Glutamatergic neuron (in vitro differentiated cells): ENCODE measurements around the gene KHDC1. TPM values are rescaled to one million over a fixed set of nuclear protein-coding genes. Genes with fewer than 3 reads are reported as not detected.
"Not testable (repeated sequence)": the region's sequence is repeated elsewhere in the genome, so short reads cannot be mapped to it uniquely, and the experiment has no call there.

Experiments used
- DNase-seq: peaks from one replicate; pipeline ENCODE4 v3.0.0; 2022
- H3K27ac Mint-ChIP-seq: one replicate; pipeline ENCODE4 v1.8.0; 2020; ENCODE audit warnings: mild to moderate bottlenecking, mixed read lengths, inconsistent platforms; ENCODE audit not compliant: unreplicated experiment
- H3K27me3 Mint-ChIP-seq: one replicate; pipeline ENCODE4 v1.8.0; 2020; ENCODE audit warnings: mild to moderate bottlenecking, moderate library complexity, mixed read lengths, inconsistent platforms; ENCODE audit not compliant: unreplicated experiment
- H3K36me3 Mint-ChIP-seq: one replicate; pipeline ENCODE4 v1.8.0; 2020; ENCODE audit warnings: mild to moderate bottlenecking, mixed read lengths, inconsistent platforms; ENCODE audit not compliant: unreplicated experiment
- H3K4me1 Mint-ChIP-seq: one replicate; pipeline ENCODE4 v1.8.0; 2020; ENCODE audit warnings: mild to moderate bottlenecking, low read depth, mixed read lengths, inconsistent platforms; ENCODE audit not compliant: unreplicated experiment
- H3K4me3 Mint-ChIP-seq: one replicate; pipeline ENCODE4 v1.8.0; 2020; ENCODE audit warnings: mild to moderate bottlenecking, mixed read lengths, inconsistent platforms; ENCODE audit not compliant: unreplicated experiment
- H3K9me3 Mint-ChIP-seq: one replicate; pipeline ENCODE4 v1.8.0; 2020; ENCODE audit warnings: mild to moderate bottlenecking, moderate library complexity, mixed read lengths, inconsistent platforms; ENCODE audit not compliant: unreplicated experiment
- CTCF ChIP-seq: fragments of 200-600 bp; sonication (generic); IDR thresholded peaks from one replicate; pipeline ENCODE4 v1.5.0; 2021; ENCODE audit not compliant: partially characterized antibody, unreplicated experiment
- total RNA-seq: library from RNA; stranded (reverse); fragmentation: NEBNext Ultra II Directional; extraction: Animal tissue kit (Norgen Biotek cat#: 25700); gene quantifications from one replicate; pipeline ENCODE4 v1.2.1, GENCODE V29; 2021; ENCODE audit not compliant: unreplicated experiment

The KHDC1 gene
- total RNA-seq, 1 donor from 2014 or later = 5.8 TPM

- TF ChIP-seq CTCF = no peak
- H3K27me3 Mint-ChIP-seq = no peaks in the 10 kb centered on the region
- no peak overlapping the region for H3K4me3 Mint-ChIP-seq
- no peak overlapping the region for H3K27ac Mint-ChIP-seq
- H3K4me1 Mint-ChIP-seq = no peaks in the 10 kb centered on the region
- no peaks in the 10 kb centered on the region for H3K9me3 Mint-ChIP-seq
- no peak for DNase-seq
- H3K36me3 Mint-ChIP-seq = no peaks in the 10 kb centered on the region
Observed at GRCh38 chr6:73285674-73286283, 22.8 kb upstream of the KHDC1 start.

GRCh38 chr6:73282871-73283270, 19.9 kb upstream of the KHDC1 start:
- H3K27me3 Mint-ChIP-seq = no peaks in the 10 kb centered on the region
- H3K27ac Mint-ChIP-seq = no peak overlapping the region
- no peak overlapping the region for H3K4me3 Mint-ChIP-seq
- TF ChIP-seq CTCF = no peak
- H3K36me3 Mint-ChIP-seq = no peaks in the 10 kb centered on the region
- H3K9me3 Mint-ChIP-seq = no peaks in the 10 kb centered on the region
- no peaks in the 10 kb centered on the region for H3K4me1 Mint-ChIP-seq
- no peak for DNase-seq

GRCh38 chr6:73281684-73282083, 18.7 kb upstream of the KHDC1 start:
- not testable (repeated sequence) for H3K4me3 Mint-ChIP-seq, DNase-seq, H3K27ac Mint-ChIP-seq, H3K9me3 Mint-ChIP-seq, H3K27me3 Mint-ChIP-seq, H3K36me3 Mint-ChIP-seq, H3K4me1 Mint-ChIP-seq

GRCh38 chr6:73269296-73269695, 6.3 kb upstream of the KHDC1 start:
- not testable (repeated sequence) for H3K9me3 Mint-ChIP-seq, H3K4me1 Mint-ChIP-seq, DNase-seq, H3K36me3 Mint-ChIP-seq, H3K4me3 Mint-ChIP-seq, H3K27me3 Mint-ChIP-seq, H3K27ac Mint-ChIP-seq

GRCh38 chr6:73268896-73269295, 5.9 kb upstream of the KHDC1 start:
- not testable (repeated sequence) for H3K27me3 Mint-ChIP-seq, H3K36me3 Mint-ChIP-seq, DNase-seq, H3K9me3 Mint-ChIP-seq, H3K4me3 Mint-ChIP-seq, H3K27ac Mint-ChIP-seq, H3K4me1 Mint-ChIP-seq

- H3K4me3 Mint-ChIP-seq = peak overlapping the region; percentile 85
- TF ChIP-seq CTCF = no peak
- peaks cover 1% of the 10 kb centered on the region for H3K27me3 Mint-ChIP-seq
- H3K4me1 Mint-ChIP-seq = peaks cover 15% of the 10 kb centered on the region
- peaks cover under 1% of the 10 kb centered on the region for H3K9me3 Mint-ChIP-seq
- H3K27ac Mint-ChIP-seq = no peak overlapping the region
- DNase-seq = no peak
- H3K36me3 Mint-ChIP-seq = no peaks in the 10 kb centered on the region
Observed at GRCh38 chr6:73264446-73264845, 1.4 kb upstream of the KHDC1 start.
